ENCODE results near the gene CEP250.

CEP250 gene

GRCh38 chr20:35454881-35455609, at the start of gene CEP250:
Gene CEP250, plus strand, starts transcription at chr20:35455598. Its CDS starts 6,770 bp downstream, at chr20:35462368.
- peak; percentile 97 for DNase-seq (ENCODE audit: low read depth)
- TF ChIP-seq CTCF (IDR thresholded peaks at IDR 0.05; ENCODE audit: insufficient read depth, low read depth, low read length, missing control alignments) = no peak
- peak within 1 kb of the TSS; percentile 73 for H3K4me3 ChIP-seq (ENCODE audit: low read depth, low read length)

GRCh38 chr20:35405775-35406174, 49.6 kb upstream of the CEP250 start:
- TF ChIP-seq CTCF (IDR thresholded peaks at IDR 0.05; ENCODE audit: insufficient read depth, low read depth, low read length, missing control alignments) = no peak
- DNase-seq (ENCODE audit: low read depth) = no peak

GRCh38 chr20:35408270-35408669, 47.1 kb upstream of the CEP250 start:
- TF ChIP-seq CTCF (IDR thresholded peaks at IDR 0.05; ENCODE audit: insufficient read depth, low read depth, low read length, missing control alignments) = no peak
- no peak overlapping the region for H3K4me3 ChIP-seq (ENCODE audit: low read depth, low read length)
- DNase-seq (ENCODE audit: low read depth) = no peak

More at GRCh38 chr20:35405775-35406174, 49.6 kb upstream of the CEP250 start:
- no peak overlapping the region for H3K4me3 ChIP-seq (ENCODE audit: low read depth, low read length)

- TF ChIP-seq CTCF (IDR thresholded peaks at IDR 0.05; ENCODE audit: insufficient read depth, low read depth, low read length, missing control alignments) = no peak
- H3K4me3 ChIP-seq (ENCODE audit: low read depth, low read length) = no peak overlapping the region
- no peak for DNase-seq (ENCODE audit: low read depth)
These were observed 45.9 kb upstream of the CEP250 start for GRCh38 chr20:35409542-35409941.

- TF ChIP-seq CTCF (IDR thresholded peaks at IDR 0.05; ENCODE audit: insufficient read depth, low read depth, low read length, missing control alignments) = no peak
- peak overlapping the region; percentile 70 for H3K4me3 ChIP-seq (ENCODE audit: low read depth, low read length)
- DNase-seq (ENCODE audit: low read depth) = no peak
These were observed 44.8 kb upstream of the CEP250 start for GRCh38 chr20:35410613-35411012.

GRCh38 chr20:35421322-35421721, 34.1 kb upstream of the CEP250 start:
- TF ChIP-seq CTCF (IDR thresholded peaks at IDR 0.05; ENCODE audit: insufficient read depth, low read depth, low read length, missing control alignments) = no peak
- H3K4me3 ChIP-seq (ENCODE audit: low read depth, low read length) = no peak overlapping the region
- no peak for DNase-seq (ENCODE audit: low read depth)

Data from GM12865 (cell line).